Stimulated activated CD8-positive, alpha-beta memory T cell treated with anti-CD3 and anti-CD28 coated beads, Interleukin-2, amount 100 ng/mL, for 48 hours (primary cell): ENCODE measurements around the gene BCL11B.

Experiments
- DNase-seq, 2 donors: peaks; one replicate each; pipeline ENCODE4 v3.0.0-alpha.2; 2020; ENCODE audit warnings: low read depth in 2 of 2

Gene BCL11B

GRCh38 chr14:99268810-99269707 is 2.9 kb downstream of the BCL11B start:
- DNase-seq, result no peak

- no peak for DNase-seq
Observed at GRCh38 chr14:99267837-99268781, 3.9 kb downstream of the BCL11B start.

GRCh38 chr14:99267381-99267780 is 4.6 kb downstream of the BCL11B start:
- DNase-seq, result no peak

GRCh38 chr14:99266181-99267178 is 5.5 kb downstream of the BCL11B start:
- DNase-seq, result peak; percentile 80 to 81

- no peak for DNase-seq
Observed at GRCh38 chr14:99265571-99265970, 6.4 kb downstream of the BCL11B start.

GRCh38 chr14:99264691-99265450 is 7.1 kb downstream of the BCL11B start:
- no peak for DNase-seq

GRCh38 chr14:99263564-99264330 is 8.2 kb downstream of the BCL11B start:
- DNase-seq, result no peak

- DNase-seq, result no peak
Observed at GRCh38 chr14:99262977-99263448, 9.0 kb downstream of the BCL11B start.

GRCh38 chr14:99261912-99262787 is 9.8 kb downstream of the BCL11B start:
- DNase-seq, result peak in 1 of 2 donors; percentile 48

GRCh38 chr14:99260587-99261551 is 11.1 kb downstream of the BCL11B start:
- no peak for DNase-seq

- DNase-seq, result no peak
Observed at GRCh38 chr14:99260116-99260515, 11.9 kb downstream of the BCL11B start.

- DNase-seq, result no peak
Observed at GRCh38 chr14:99258876-99259726, 12.9 kb downstream of the BCL11B start.

- DNase-seq, result no peak
Observed at GRCh38 chr14:99258341-99258861, 13.6 kb downstream of the BCL11B start.

- no peak for DNase-seq
Observed at GRCh38 chr14:99257673-99258221, 14.2 kb downstream of the BCL11B start.

GRCh38 chr14:99257122-99257672 is 14.8 kb downstream of the BCL11B start:
- DNase-seq, result no peak

- DNase-seq, result no peak
Observed at GRCh38 chr14:99256483-99256874, 15.5 kb downstream of the BCL11B start.
